ENCODE data around the gene WNT2.

DNA sequence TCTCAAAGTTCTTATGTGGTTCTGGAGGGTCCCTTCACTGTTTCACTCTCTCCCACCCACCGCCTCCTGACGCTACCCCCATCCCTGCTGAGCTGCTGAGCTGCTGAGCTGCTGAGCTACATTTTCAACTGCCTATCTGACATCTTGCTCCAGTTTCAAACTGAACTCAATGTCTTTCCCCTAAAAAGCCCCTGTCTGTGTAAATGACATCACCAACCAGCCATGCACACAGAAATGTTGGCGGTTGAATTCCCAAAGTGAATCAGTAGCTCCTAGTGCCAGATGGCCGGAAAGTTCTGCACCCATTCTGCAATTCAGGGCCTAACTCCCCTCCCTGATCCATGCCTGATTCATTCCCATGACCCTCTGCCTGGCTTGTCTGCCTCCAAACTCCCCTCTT lies 71.2 kb downstream of the WNT2 start:
- TF ChIP-seq POLR2A (IDR thresholded peaks at IDR 0.05) (no peak), CTCF (IDR thresholded peaks at IDR 0.05) (no peak)
